IPS DF 6.9 (cell line): Measurements from ENCODE around the gene GATA5.

Source experiments
- DNase-seq: peaks from one replicate; pipeline ENCODE4 v3.0.0-alpha.2; 2013; ENCODE audit warnings: low read depth, low spot score
- H3K27ac ChIP-seq: one replicate; pipeline ENCODE4 v1.5.1; 2013; ENCODE audit warnings: low read length, control low read depth
- H3K27me3 ChIP-seq: 2 replicates; pipeline ENCODE4 v1.6.1; 2013; ENCODE audit warnings: mild to moderate bottlenecking, low read length; ENCODE audit not compliant: control insufficient read depth, insufficient read depth
- H3K36me3 ChIP-seq: 2 replicates; pipeline ENCODE4 v1.6.1; 2013; ENCODE audit warnings: low read length; ENCODE audit not compliant: control insufficient read depth, insufficient read depth
- H3K4me1 ChIP-seq: 2 replicates; pipeline ENCODE4 v1.6.1; 2013; ENCODE audit warnings: low read length; ENCODE audit not compliant: control insufficient read depth, insufficient read depth
- H3K4me3 ChIP-seq: 2 replicates; pipeline ENCODE4 v1.5.1; 2013; ENCODE audit warnings: mild to moderate bottlenecking, low read length
- H3K9me3 ChIP-seq: 2 replicates; pipeline ENCODE4 v1.6.1; 2013; ENCODE audit warnings: low read length, inconsistent platforms; ENCODE audit not compliant: control insufficient read depth, insufficient read depth
- WGBS: extraction: QIAGEN DNeasy Blood & Tissue Kit; methylation state at CpG from one replicate; pipeline ENCODE4 v1.1.7; 2013; ENCODE audit warnings: mixed read lengths, missing lambda C conversion rate; ENCODE audit not compliant: insufficient read length, insufficient coverage; 5-methylcytosine and 5-hydroxymethylcytosine counted together

GATA5 gene

DNA sequence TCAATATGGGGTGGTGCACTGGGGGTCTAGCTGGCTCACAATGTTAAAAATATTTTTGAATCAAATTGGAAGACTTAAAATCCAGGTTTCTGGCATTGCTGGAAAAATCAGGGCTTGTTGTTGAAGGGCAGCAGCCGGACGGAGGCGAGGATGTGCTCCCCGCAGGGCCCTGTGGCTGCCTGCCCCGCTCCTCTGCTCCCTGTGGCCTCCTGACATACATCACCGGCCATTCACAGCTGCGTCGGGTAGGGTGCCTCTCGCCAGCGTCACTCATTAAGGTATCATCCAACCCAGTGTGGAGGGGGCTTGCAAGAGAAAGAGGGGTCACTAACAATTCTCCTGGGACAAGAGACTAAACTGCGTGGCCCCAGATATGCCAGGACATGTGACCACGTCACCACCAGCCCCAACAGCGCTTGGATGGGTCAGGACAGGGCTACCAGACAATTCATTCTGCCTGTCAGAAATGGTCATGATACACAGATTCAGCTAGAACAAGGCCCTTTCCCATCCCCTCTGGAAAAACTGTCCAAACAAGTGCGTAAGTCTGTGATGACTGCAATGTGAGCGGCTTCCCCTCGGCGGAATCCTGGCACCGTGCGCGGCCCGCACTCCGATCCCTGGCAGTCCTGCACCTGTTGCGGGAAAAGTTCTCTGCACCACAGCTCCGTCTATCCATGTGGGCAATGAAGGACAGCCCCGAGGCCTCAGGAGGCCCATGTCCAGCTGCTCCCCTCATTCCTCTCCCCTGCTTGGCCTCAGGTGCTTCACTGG is 12.0 kb downstream of the GATA5 start:
- DNase-seq, result no peak
- H3K36me3 ChIP-seq, result no peaks in the 10 kb centered on the region
- no peaks in the 10 kb centered on the region for H3K4me1 ChIP-seq
- H3K4me3 ChIP-seq, result no peak overlapping the region
- no CpG with 5 or more reads among the region's 25 CpGs for WGBS
- H3K27ac ChIP-seq, result no peak overlapping the region
- no peaks in the 10 kb centered on the region for H3K9me3 ChIP-seq
- H3K27me3 ChIP-seq, result no peaks in the 10 kb centered on the region

DNA sequence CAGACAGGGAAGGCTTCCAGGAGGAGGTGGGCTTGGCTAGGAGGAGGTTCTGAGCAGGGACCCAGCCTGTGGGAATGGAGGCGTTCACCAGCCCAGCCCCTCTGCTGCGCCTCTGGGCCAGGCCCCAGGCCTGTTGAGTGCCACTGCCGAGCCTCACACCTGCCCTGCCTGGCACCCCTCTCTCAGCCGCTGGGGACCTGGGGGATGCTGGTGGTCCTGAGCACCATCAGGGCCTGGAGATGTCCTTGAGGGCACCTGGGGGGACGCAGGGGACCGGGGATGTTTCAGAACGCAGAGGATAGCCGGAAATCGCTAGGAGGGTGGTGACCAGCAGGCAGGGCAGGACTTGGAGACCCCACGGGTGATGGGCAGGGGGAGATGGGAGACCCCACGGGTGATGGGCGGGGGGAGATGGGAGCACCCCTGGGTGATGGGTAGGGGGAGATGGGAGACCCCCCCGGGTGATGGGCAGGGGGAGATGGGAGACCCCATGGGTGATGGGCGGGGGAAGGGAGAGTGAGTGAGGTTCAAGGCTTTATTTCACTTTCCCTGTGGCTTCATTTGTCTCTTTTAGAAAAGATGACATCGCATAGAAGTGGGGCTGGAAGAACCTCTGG is 12.7 kb downstream of the GATA5 start:
- WGBS, result no CpG with 5 or more reads among the region's 15 CpGs
- H3K27ac ChIP-seq, result no peak overlapping the region
- no peaks in the 10 kb centered on the region for H3K27me3 ChIP-seq
- DNase-seq, result no peak
- peaks cover 2% of the 10 kb centered on the region; the same call in 1 of the 2 replicates for H3K4me1 ChIP-seq
- no peaks in the 10 kb centered on the region for H3K9me3 ChIP-seq
- H3K4me3 ChIP-seq, result no peak overlapping the region
- no peaks in the 10 kb centered on the region for H3K36me3 ChIP-seq

DNA sequence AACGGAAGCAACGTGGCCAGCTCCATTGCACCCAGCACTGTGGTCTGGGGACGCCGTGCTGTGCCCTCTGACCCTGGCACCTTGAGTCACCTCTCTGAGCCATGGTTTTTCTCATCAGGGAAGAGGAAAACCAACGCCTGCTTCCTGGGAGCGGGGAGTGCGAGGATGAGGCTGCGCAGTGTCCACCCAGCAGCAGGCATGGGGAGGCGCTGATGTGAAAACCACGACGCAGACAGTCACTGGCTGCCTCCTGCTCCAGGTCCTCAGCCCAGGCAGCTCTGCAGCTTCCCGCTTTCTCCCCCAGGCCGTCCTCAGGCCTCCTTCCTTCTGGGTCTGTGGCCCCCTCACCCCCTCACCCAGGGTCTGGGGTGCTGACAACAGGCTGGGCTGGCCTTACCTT is 14.0 kb downstream of the GATA5 start:
- no peak for DNase-seq

DNA sequence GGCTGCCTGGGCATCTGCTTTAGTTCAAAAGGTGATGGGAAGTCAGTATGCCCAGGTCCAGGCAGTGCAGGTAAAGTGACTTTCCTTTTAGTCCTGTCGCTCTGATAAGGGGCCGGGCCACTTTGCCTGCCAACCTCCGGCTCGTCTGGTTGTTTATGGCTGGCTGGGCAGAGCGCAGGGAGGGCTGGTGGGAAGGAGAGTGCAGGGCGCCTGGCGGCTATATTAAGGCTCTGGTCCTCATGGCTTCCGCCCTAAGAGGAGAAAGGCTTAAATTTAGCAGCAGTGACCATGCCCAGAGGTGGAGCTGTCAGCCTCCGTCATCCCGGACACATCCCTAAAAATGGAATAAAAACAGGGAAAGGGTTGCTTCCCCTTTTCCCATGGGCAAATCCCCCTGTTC is 14.6 kb downstream of the GATA5 start:
- Histone ChIP-seq H3K9me3 (no peaks in the 10 kb centered on the region), H3K36me3 (no peaks in the 10 kb centered on the region), H3K4me3 (no peak overlapping the region), H3K27me3 (no peaks in the 10 kb centered on the region), H3K4me1 (peaks cover 4% of the 10 kb centered on the region; the same call in 1 of the 2 replicates), H3K27ac (no peak overlapping the region)
- no peak for DNase-seq
- no CpG with 5 or more reads among the region's 10 CpGs for WGBS

More for the DNA sequence above, 14.0 kb downstream of the GATA5 start:
- no peak overlapping the region for H3K4me3 ChIP-seq
- H3K27ac ChIP-seq, result no peak overlapping the region
- no peaks in the 10 kb centered on the region for H3K36me3 ChIP-seq
- H3K27me3 ChIP-seq, result no peaks in the 10 kb centered on the region
- peaks cover 4% of the 10 kb centered on the region; the same call in 1 of the 2 replicates for H3K4me1 ChIP-seq
- WGBS, result no CpG with 5 or more reads among the region's 13 CpGs
- no peaks in the 10 kb centered on the region for H3K9me3 ChIP-seq

DNA sequence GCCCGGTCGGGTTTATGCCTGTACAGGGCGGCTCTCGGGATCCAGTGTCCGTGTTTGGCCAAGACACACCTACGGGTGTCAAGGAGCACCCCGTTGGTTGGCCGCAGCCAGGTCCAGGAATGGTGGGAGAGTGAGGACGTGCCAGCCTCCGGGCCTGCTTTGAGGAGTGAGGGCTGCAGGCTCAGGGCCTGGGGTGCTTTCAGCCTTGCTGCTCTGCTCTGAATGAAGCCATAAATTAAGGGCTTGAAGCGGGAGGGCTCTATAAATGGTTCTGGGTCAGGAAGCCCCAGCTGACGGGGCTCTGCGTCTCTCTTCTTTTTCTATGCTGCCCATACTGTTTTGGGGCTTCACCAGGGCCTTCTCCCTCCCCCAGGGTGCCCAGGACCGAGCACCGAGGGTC is 15.1 kb downstream of the GATA5 start:
- Histone ChIP-seq H3K9me3 (no peaks in the 10 kb centered on the region), H3K4me1 (peaks cover 4% of the 10 kb centered on the region; the same call in 1 of the 2 replicates), H3K27me3 (no peaks in the 10 kb centered on the region), H3K4me3 (no peak overlapping the region), H3K36me3 (no peaks in the 10 kb centered on the region), H3K27ac (no peak overlapping the region)
- no CpG with 5 or more reads among the region's 15 CpGs for WGBS
- DNase-seq, result no peak

DNA sequence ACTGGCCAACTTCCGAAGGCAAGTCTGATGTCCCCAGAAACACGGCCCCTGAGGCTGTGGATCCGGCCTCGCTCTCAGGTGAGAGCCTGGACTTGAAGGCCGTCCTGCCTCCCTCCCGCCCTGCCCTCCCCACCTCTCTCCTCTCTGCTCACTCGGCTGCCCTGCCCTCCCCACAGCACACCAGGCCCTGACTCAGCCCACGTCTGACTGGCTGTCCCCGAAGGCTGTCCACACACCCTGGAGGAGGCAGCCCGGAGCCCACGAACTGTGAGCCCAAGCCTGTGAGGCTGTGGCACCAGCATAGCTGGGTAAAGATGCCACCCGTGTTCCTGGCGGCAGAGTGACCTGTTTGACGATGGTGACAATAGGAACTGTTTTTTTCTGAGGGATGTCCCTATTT is 16.3 kb downstream of the GATA5 start:
- DNase-seq, result no peak
- Histone ChIP-seq H3K4me3 (no peak overlapping the region), H3K36me3 (no peaks in the 10 kb centered on the region), H3K4me1 (peaks cover 4% of the 10 kb centered on the region; the same call in 1 of the 2 replicates), H3K27ac (no peak overlapping the region), H3K9me3 (no peaks in the 10 kb centered on the region), H3K27me3 (no peaks in the 10 kb centered on the region)
- no CpG with 5 or more reads among the region's 14 CpGs for WGBS

DNA sequence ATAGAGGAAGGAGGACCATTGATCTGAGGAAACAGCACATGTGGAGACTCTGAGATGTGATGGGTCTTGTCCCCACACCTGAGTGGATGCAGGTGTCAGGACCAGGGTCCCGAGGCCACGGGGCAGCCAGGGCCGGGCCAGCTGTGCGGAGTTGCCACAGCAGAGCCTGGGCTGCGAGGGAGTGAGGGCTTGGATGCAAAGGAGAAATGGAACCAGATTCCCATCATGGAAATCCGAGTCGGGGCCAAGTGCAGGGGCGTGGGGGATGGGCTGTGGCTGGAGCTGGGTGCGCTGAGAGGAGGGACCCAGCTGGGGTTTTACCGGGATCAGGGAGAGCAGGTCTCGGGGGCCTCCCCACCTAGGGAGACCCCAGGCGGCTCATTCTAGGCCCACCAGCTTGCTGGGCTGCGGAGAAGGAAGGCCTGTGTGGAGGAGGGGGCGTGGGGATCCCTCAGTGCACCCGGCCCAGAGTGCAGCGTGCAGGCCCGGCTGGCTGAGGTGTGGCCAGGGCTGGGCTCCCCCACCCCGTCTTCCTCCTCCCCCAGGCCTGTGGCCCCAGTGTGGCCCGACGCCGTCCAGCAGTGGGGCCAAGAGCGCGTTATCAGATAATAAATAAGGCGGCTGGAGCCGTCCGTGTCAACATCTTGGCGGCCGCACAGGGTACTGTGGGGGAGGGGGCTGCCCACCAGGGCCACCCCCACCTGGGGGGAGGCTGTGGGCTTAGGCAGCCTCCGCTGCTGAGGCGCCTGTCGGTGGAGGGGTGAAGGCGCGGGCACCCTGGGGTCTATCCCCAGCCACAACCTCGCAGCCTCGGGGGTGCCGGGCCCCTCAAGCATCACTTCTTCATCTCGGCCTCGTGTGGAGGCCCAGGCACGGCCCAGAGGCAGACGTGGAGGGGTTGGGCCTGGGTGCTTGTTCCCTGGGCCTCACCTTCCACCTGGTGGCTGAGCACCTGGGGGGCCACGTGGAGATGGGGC is 17.2 kb downstream of the GATA5 start:
- Histone ChIP-seq H3K36me3 (no peaks in the 10 kb centered on the region), H3K27ac (no peak overlapping the region), H3K27me3 (no peaks in the 10 kb centered on the region), H3K4me3 (no peak overlapping the region), H3K9me3 (no peaks in the 10 kb centered on the region), H3K4me1 (peaks cover 4% of the 10 kb centered on the region; the same call in 1 of the 2 replicates)
- no peak for DNase-seq
- no CpG with 5 or more reads among the region's 41 CpGs for WGBS

DNA sequence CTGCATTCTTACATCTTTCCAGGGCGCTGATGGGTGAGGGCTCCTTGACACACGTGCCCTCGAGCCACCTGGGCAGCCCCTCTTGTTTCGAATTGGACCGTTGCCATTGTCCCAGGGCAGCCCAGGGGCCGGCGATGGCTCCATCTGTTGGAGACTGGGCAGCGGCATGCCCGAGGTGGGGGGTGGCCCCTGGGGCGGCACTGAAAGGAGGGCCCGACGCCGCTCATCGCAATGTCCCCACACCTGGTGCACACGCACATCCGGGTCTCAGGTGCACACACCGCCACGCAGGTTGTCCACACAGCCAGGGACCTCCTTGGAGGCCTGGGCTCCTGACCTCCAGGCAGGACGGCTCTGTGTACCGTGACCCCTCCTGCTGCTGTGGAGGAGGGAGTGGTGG is 18.0 kb downstream of the GATA5 start:
- Histone ChIP-seq H3K4me3 (no peak overlapping the region), H3K36me3 (no peaks in the 10 kb centered on the region), H3K27ac (no peak overlapping the region), H3K27me3 (no peaks in the 10 kb centered on the region), H3K9me3 (no peaks in the 10 kb centered on the region), H3K4me1 (peaks cover 4% of the 10 kb centered on the region; the same call in 1 of the 2 replicates)
- no peak for DNase-seq
- whole genome bisulfite sequencing, result no CpG with 5 or more reads among the region's 20 CpGs

DNA sequence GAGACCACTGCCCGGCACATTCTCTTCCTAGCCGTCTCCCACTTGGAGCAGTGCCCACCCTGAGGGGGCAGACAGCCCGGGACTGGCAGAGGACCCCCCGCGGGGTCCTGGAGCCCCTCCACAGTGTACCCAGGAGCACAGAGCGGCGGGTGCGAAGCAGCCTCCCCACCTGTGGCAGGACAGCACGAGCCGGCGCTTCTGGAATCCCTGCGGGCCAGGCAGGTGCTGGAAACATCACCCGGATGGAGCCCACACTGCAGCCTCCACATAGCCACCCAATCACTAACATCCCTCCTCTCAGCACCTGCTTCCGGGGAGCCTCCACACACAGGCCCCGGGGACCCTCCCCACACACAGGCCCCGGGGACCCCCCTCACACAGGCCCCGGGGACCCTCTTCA is 18.7 kb downstream of the GATA5 start:
- no CpG with 5 or more reads among the region's 17 CpGs for WGBS
- Histone ChIP-seq H3K4me3 (no peak overlapping the region), H3K27ac (no peak overlapping the region), H3K27me3 (no peaks in the 10 kb centered on the region), H3K36me3 (no peaks in the 10 kb centered on the region), H3K4me1 (peaks cover 4% of the 10 kb centered on the region; the same call in 1 of the 2 replicates), H3K9me3 (no peaks in the 10 kb centered on the region)
- no peak for DNase-seq

DNA sequence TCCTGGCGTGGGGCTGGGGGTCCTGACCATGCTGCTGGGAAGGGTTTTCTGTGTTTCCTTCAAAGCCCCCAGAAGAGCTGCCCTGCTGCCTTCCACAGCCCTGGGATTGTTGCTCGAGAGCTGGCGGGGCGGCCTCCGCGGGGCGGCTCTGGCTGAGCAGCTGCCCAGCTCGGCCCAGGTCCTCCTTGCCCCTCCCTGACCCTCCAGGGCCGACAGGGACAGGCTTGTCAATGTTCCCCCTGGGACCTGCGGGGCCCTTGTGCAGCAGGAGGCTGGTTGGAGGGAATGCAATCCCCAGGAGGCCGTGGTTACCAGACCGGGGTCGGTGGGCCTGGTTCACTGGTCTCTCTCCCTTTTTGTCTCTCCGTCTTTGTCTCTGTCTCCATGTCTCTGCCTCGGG is 19.9 kb downstream of the GATA5 start:
- H3K27me3 ChIP-seq, result no peaks in the 10 kb centered on the region
- no peak overlapping the region for H3K27ac ChIP-seq
- H3K9me3 ChIP-seq, result no peaks in the 10 kb centered on the region
- WGBS, result no CpG with 5 or more reads among the region's 15 CpGs
- H3K4me3 ChIP-seq, result no peak overlapping the region
- peaks cover 4% of the 10 kb centered on the region; the same call in 1 of the 2 replicates for H3K4me1 ChIP-seq
- no peaks in the 10 kb centered on the region for H3K36me3 ChIP-seq
- DNase-seq, result no peak
